ENCODE results near the gene OSBPL8.

OSBPL8 gene

GRCh38 chr12:76559400-76560085, at the start of gene OSBPL8:
TSS of gene OSBPL8 (minus strand) at chr12:76559771. CDS start at chr12:76487551, 72,220 bp downstream.
- Histone ChIP-seq H3K9ac (ENCODE audit: low read length) (peak within 1 kb of the TSS; percentile 93), H3K27me3 (ENCODE audit: control insufficient read depth, insufficient read depth, low read length) (no peaks in the 10 kb centered on the region)

GRCh38 chr12:76608070-76608469, 48.5 kb upstream of the OSBPL8 start:
- H3K9ac ChIP-seq (ENCODE audit: low read length), result no peak overlapping the region
- H3K27me3 ChIP-seq (ENCODE audit: control insufficient read depth, insufficient read depth, low read length), result no peaks in the 10 kb centered on the region
- H3K27ac ChIP-seq (ENCODE audit: low read depth, low read length), result no peak overlapping the region
- H3K4me3 ChIP-seq (ENCODE audit: low read length), result no peak overlapping the region
- H3K36me3 ChIP-seq (ENCODE audit: control insufficient read depth, insufficient read depth, low read length), result no peaks in the 10 kb centered on the region
- H3K4me1 ChIP-seq (ENCODE audit: control insufficient read depth, insufficient read depth, low read length), result no peaks in the 10 kb centered on the region

More at GRCh38 chr12:76559400-76560085, at the start of gene OSBPL8:
- H3K36me3 ChIP-seq (ENCODE audit: control insufficient read depth, insufficient read depth, low read length), result no peaks in the 10 kb centered on the region
- H3K4me1 ChIP-seq (ENCODE audit: control insufficient read depth, insufficient read depth, low read length), result no peaks in the 10 kb centered on the region
- peak within 1 kb of the TSS; percentile 97 for H3K4me3 ChIP-seq (ENCODE audit: low read length)
- H3K27ac ChIP-seq (ENCODE audit: low read depth, low read length), result peak within 1 kb of the TSS; percentile 93

- H3K36me3 ChIP-seq (ENCODE audit: control insufficient read depth, insufficient read depth, low read length), result no peaks in the 10 kb centered on the region
- H3K9ac ChIP-seq (ENCODE audit: low read length), result no peak overlapping the region
- H3K4me1 ChIP-seq (ENCODE audit: control insufficient read depth, insufficient read depth, low read length), result no peaks in the 10 kb centered on the region
- no peaks in the 10 kb centered on the region for H3K27me3 ChIP-seq (ENCODE audit: control insufficient read depth, insufficient read depth, low read length)
- H3K27ac ChIP-seq (ENCODE audit: low read depth, low read length), result no peak overlapping the region
- H3K4me3 ChIP-seq (ENCODE audit: low read length), result no peak overlapping the region
Measured at GRCh38 chr12:76595056-76595455, 35.5 kb upstream of the OSBPL8 start.

GRCh38 chr12:76591476-76591875, 31.9 kb upstream of the OSBPL8 start:
- H3K9ac ChIP-seq (ENCODE audit: low read length), result no peak overlapping the region

GRCh38 chr12:76590131-76590530, 30.6 kb upstream of the OSBPL8 start:
- H3K4me3 ChIP-seq (ENCODE audit: low read length), result no peak overlapping the region
- no peaks in the 10 kb centered on the region for H3K36me3 ChIP-seq (ENCODE audit: control insufficient read depth, insufficient read depth, low read length)
- H3K27me3 ChIP-seq (ENCODE audit: control insufficient read depth, insufficient read depth, low read length), result no peaks in the 10 kb centered on the region
- H3K4me1 ChIP-seq (ENCODE audit: control insufficient read depth, insufficient read depth, low read length), result no peaks in the 10 kb centered on the region
- no peak overlapping the region for H3K27ac ChIP-seq (ENCODE audit: low read depth, low read length)
- no peak overlapping the region for H3K9ac ChIP-seq (ENCODE audit: low read length)

More at GRCh38 chr12:76591476-76591875, 31.9 kb upstream of the OSBPL8 start:
- Histone ChIP-seq H3K4me3 (ENCODE audit: low read length) (no peak overlapping the region), H3K4me1 (ENCODE audit: control insufficient read depth, insufficient read depth, low read length) (no peaks in the 10 kb centered on the region), H3K27me3 (ENCODE audit: control insufficient read depth, insufficient read depth, low read length) (no peaks in the 10 kb centered on the region), H3K27ac (ENCODE audit: low read depth, low read length) (no peak overlapping the region), H3K36me3 (ENCODE audit: control insufficient read depth, insufficient read depth, low read length) (no peaks in the 10 kb centered on the region)

GRCh38 chr12:76588881-76589565, 29.5 kb upstream of the OSBPL8 start:
- no peak overlapping the region for H3K4me3 ChIP-seq (ENCODE audit: low read length)
- H3K4me1 ChIP-seq (ENCODE audit: control insufficient read depth, insufficient read depth, low read length), result no peaks in the 10 kb centered on the region
- no peaks in the 10 kb centered on the region for H3K27me3 ChIP-seq (ENCODE audit: control insufficient read depth, insufficient read depth, low read length)
- no peaks in the 10 kb centered on the region for H3K36me3 ChIP-seq (ENCODE audit: control insufficient read depth, insufficient read depth, low read length)
- no peak overlapping the region for H3K9ac ChIP-seq (ENCODE audit: low read length)
- H3K27ac ChIP-seq (ENCODE audit: low read depth, low read length), result no peak overlapping the region

GRCh38 chr12:76587428-76588178, 28.0 kb upstream of the OSBPL8 start:
- Histone ChIP-seq H3K27ac (ENCODE audit: low read depth, low read length) (no peak overlapping the region), H3K4me3 (ENCODE audit: low read length) (no peak overlapping the region), H3K27me3 (ENCODE audit: control insufficient read depth, insufficient read depth, low read length) (no peaks in the 10 kb centered on the region), H3K36me3 (ENCODE audit: control insufficient read depth, insufficient read depth, low read length) (no peaks in the 10 kb centered on the region), H3K4me1 (ENCODE audit: control insufficient read depth, insufficient read depth, low read length) (no peaks in the 10 kb centered on the region), H3K9ac (ENCODE audit: low read length) (no peak overlapping the region)

GRCh38 chr12:76586764-76587395, 27.3 kb upstream of the OSBPL8 start:
- no peaks in the 10 kb centered on the region for H3K36me3 ChIP-seq (ENCODE audit: control insufficient read depth, insufficient read depth, low read length)
- H3K9ac ChIP-seq (ENCODE audit: low read length), result no peak overlapping the region
- H3K27me3 ChIP-seq (ENCODE audit: control insufficient read depth, insufficient read depth, low read length), result no peaks in the 10 kb centered on the region
- no peak overlapping the region for H3K4me3 ChIP-seq (ENCODE audit: low read length)
- no peaks in the 10 kb centered on the region for H3K4me1 ChIP-seq (ENCODE audit: control insufficient read depth, insufficient read depth, low read length)
- no peak overlapping the region for H3K27ac ChIP-seq (ENCODE audit: low read depth, low read length)

GRCh38 chr12:76583301-76583700, 23.7 kb upstream of the OSBPL8 start:
- H3K36me3 ChIP-seq (ENCODE audit: control insufficient read depth, insufficient read depth, low read length), result no peaks in the 10 kb centered on the region
- H3K9ac ChIP-seq (ENCODE audit: low read length), result no peak overlapping the region
- H3K27ac ChIP-seq (ENCODE audit: low read depth, low read length), result no peak overlapping the region
- no peak overlapping the region for H3K4me3 ChIP-seq (ENCODE audit: low read length)
- no peaks in the 10 kb centered on the region for H3K4me1 ChIP-seq (ENCODE audit: control insufficient read depth, insufficient read depth, low read length)
- no peaks in the 10 kb centered on the region for H3K27me3 ChIP-seq (ENCODE audit: control insufficient read depth, insufficient read depth, low read length)

- Histone ChIP-seq H3K4me1 (ENCODE audit: control insufficient read depth, insufficient read depth, low read length) (no peaks in the 10 kb centered on the region), H3K27ac (ENCODE audit: low read depth, low read length) (no peak overlapping the region), H3K4me3 (ENCODE audit: low read length) (no peak overlapping the region), H3K36me3 (ENCODE audit: control insufficient read depth, insufficient read depth, low read length) (no peaks in the 10 kb centered on the region), H3K9ac (ENCODE audit: low read length) (no peak overlapping the region), H3K27me3 (ENCODE audit: control insufficient read depth, insufficient read depth, low read length) (no peaks in the 10 kb centered on the region)
Measured at GRCh38 chr12:76573840-76574373, 14.3 kb upstream of the OSBPL8 start.

- H3K27ac ChIP-seq (ENCODE audit: low read depth, low read length), result no peak overlapping the region
- H3K4me3 ChIP-seq (ENCODE audit: low read length), result no peak overlapping the region
- H3K36me3 ChIP-seq (ENCODE audit: control insufficient read depth, insufficient read depth, low read length), result no peaks in the 10 kb centered on the region
- H3K9ac ChIP-seq (ENCODE audit: low read length), result no peak overlapping the region
- H3K4me1 ChIP-seq (ENCODE audit: control insufficient read depth, insufficient read depth, low read length), result no peaks in the 10 kb centered on the region
- H3K27me3 ChIP-seq (ENCODE audit: control insufficient read depth, insufficient read depth, low read length), result no peaks in the 10 kb centered on the region
Measured at GRCh38 chr12:76571256-76571655, 11.7 kb upstream of the OSBPL8 start.
